Activated CD4-positive, alpha-beta T cell treated with anti-CD3 and anti-CD28 coated beads, Interleukin-2, amount 10 ng/mL, durations not matched to agents 7 days and 5 days (primary cell): ENCODE data around the gene CRHR2. TPM values are rescaled to one million over a fixed set of nuclear protein-coding genes. Genes with fewer than 3 reads are reported as not detected.

ENCODE experiments used
- CTCF ChIA-PET: fragments of 350-600 bp; sonication (Branson Sonifier 250); formaldehyde crosslinking; loops from one replicate; lab custom pipeline; 2021; ENCODE audit warnings: antibody characterized with exemption; lab: Charles Lee
- POLR2A ChIA-PET: fragments of 350-600 bp; sonication (Branson Sonifier 250); formaldehyde crosslinking; loops from one replicate; lab custom pipeline; 2021; ENCODE audit warnings: antibody characterized with exemption; lab: Charles Lee
- DNase-seq: peaks from one replicate; pipeline ENCODE4 v3.0.0-alpha.2; 2020
- H3K27ac Mint-ChIP-seq: one replicate; pipeline ENCODE4 v1.8.0; 2021; ENCODE audit warnings: mild to moderate bottlenecking, moderate library complexity, mixed read lengths
- H3K27me3 Mint-ChIP-seq: one replicate; pipeline ENCODE4 v1.8.0; 2021; ENCODE audit warnings: mixed read lengths
- H3K36me3 Mint-ChIP-seq: one replicate; pipeline ENCODE4 v1.8.0; 2021; ENCODE audit warnings: low read depth, mixed read lengths
- H3K4me1 Mint-ChIP-seq: one replicate; pipeline ENCODE4 v1.8.0; 2021; ENCODE audit warnings: mixed read lengths
- H3K4me3 Mint-ChIP-seq: one replicate; pipeline ENCODE4 v1.8.0; 2021; ENCODE audit warnings: mild to moderate bottlenecking, moderate library complexity, mixed read lengths
- H3K9me3 Mint-ChIP-seq: one replicate; pipeline ENCODE4 v1.8.0; 2021; ENCODE audit warnings: mixed read lengths
- total RNA-seq, 2 experiments: library from RNA; stranded (reverse); gene quantifications; one replicate each; pipeline ENCODE4 v1.2.3, GENCODE V29; 2021

The CRHR2 gene
- total RNA-seq, 2 experiments from 2014 or later: not detected

DNA sequence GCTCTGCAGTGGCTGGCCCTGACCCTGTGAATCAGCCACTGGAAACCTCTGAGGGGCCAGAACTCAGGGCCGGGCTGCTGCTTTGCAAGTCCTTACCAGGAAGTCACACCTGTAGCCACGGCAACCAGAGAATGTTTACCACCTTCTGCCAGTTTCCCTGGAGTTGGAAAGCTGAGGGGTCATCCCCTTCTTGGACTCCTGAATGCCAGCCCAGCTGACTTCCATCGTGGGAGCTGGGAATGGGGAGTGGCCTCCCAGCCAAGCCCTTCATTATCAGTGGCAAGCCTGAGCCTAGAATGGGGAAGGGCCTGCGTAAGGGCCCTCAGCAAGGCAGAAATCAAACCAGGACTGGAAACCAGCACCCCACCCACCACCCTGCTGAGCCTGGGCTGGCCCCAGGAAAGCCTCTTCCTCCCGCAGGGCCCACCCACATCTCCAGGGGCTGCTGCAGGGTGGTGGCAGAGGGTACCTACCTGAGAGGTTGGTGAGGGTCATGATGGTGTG lies 6.5 kb upstream of the CRHR2 start:
- Mint-ChIP-seq H3K4me3 (no peak overlapping the region), H3K4me1 (no peaks in the 10 kb centered on the region), H3K36me3 (no peaks in the 10 kb centered on the region), H3K27me3 (peaks cover 13% of the 10 kb centered on the region), H3K9me3 (no peaks in the 10 kb centered on the region), H3K27ac (no peak overlapping the region)
- ChIA-PET POLR2A (no interaction called here), CTCF (interaction anchor here (0.6 to 1.4 kb wide), 3 partner anchors 10 to 366 kb away, joined by 3 read pairs; no protein-coding TSS in a partner anchor)
- DNase-seq: no peak

DNA sequence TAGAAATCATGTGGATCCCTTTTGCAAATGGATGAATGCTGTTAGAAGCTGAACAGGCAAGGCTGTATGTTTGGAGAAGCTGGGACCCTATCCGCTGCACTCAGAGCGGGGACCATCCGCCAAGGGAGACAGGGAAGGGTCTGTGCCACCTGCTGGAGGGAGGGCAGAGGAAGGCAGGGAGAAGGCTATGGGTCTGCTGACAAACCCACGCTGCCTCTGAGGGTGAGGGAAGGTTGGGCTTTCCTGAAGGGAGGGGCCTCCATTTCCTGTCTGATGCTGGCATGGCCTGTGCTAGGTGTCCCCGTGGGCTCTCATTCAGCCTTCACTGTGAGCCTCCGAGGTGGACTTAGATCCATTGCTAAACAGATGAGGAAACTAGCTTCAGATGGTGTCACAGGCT lies 5.3 kb upstream of the CRHR2 start:
- CTCF ChIA-PET: interaction anchor here (1.3 to 1.4 kb wide), 2 partner anchors 11 to 29 kb away, joined by 3 read pairs; no protein-coding TSS in a partner anchor
- no peaks in the 10 kb centered on the region for H3K36me3 Mint-ChIP-seq
- no peak for DNase-seq
- no peaks in the 10 kb centered on the region for H3K9me3 Mint-ChIP-seq
- POLR2A ChIA-PET: no interaction called here
- H3K27me3 Mint-ChIP-seq: peaks cover 23% of the 10 kb centered on the region
- peaks cover 5% of the 10 kb centered on the region for H3K4me1 Mint-ChIP-seq
- no peak overlapping the region for H3K4me3 Mint-ChIP-seq
- H3K27ac Mint-ChIP-seq: no peak overlapping the region

GRCh38 chr7:30684351-30684750 lies 2.1 kb upstream of the CRHR2 start:
- Mint-ChIP-seq H3K4me1 (peaks cover 8% of the 10 kb centered on the region), H3K27ac (no peak overlapping the region), H3K36me3 (no peaks in the 10 kb centered on the region), H3K27me3 (peaks cover 50% of the 10 kb centered on the region), H3K9me3 (no peaks in the 10 kb centered on the region), H3K4me3 (no peak overlapping the region)
- ChIA-PET POLR2A (no interaction called here), CTCF (interaction anchor here (1.2 to 1.9 kb wide), 2 partner anchors 9 to 17 kb away, joined by 3 to 4 read pairs; no protein-coding TSS in a partner anchor)
- DNase-seq: no peak

- H3K36me3 Mint-ChIP-seq: no peaks in the 10 kb centered on the region
- H3K9me3 Mint-ChIP-seq: no peaks in the 10 kb centered on the region
- no peak overlapping the region for H3K4me3 Mint-ChIP-seq
- DNase-seq: no peak
- H3K27ac Mint-ChIP-seq: no peak overlapping the region
- peaks cover 55% of the 10 kb centered on the region for H3K27me3 Mint-ChIP-seq
- POLR2A ChIA-PET: no interaction called here
- H3K4me1 Mint-ChIP-seq: peaks cover 8% of the 10 kb centered on the region
- CTCF ChIA-PET: interaction anchor here (1.2 kb wide), 1 partner anchor 18 kb away, joined by 3 read pairs; no protein-coding TSS in a partner anchor
Measured at GRCh38 chr7:30683816-30684215, 1.6 kb upstream of the CRHR2 start.

- no peak overlapping the region for H3K4me3 Mint-ChIP-seq
- H3K27me3 Mint-ChIP-seq: peaks cover 60% of the 10 kb centered on the region
- POLR2A ChIA-PET: no interaction called here
- DNase-seq: no peak
- CTCF ChIA-PET: interaction anchor here (0.6 to 1.5 kb wide), 5 partner anchors 10 to 57 kb away, joined by 3 to 5 read pairs (median 3); no protein-coding TSS in a partner anchor
- no peaks in the 10 kb centered on the region for H3K36me3 Mint-ChIP-seq
- H3K27ac Mint-ChIP-seq: no peak overlapping the region
- peaks cover 8% of the 10 kb centered on the region for H3K4me1 Mint-ChIP-seq
- H3K9me3 Mint-ChIP-seq: no peaks in the 10 kb centered on the region
Measured at GRCh38 chr7:30683306-30683705, 1.1 kb upstream of the CRHR2 start.

- Mint-ChIP-seq H3K9me3 (no peaks in the 10 kb centered on the region), H3K4me3 (peak overlapping the region; percentile 37), H3K27me3 (peaks cover 69% of the 10 kb centered on the region), H3K4me1 (peaks cover 8% of the 10 kb centered on the region), H3K27ac (no peak overlapping the region), H3K36me3 (no peaks in the 10 kb centered on the region)
- POLR2A ChIA-PET: no interaction called here
- CTCF ChIA-PET: interaction anchor here (1.3 to 1.5 kb wide), 2 partner anchors 23 to 59 kb away, joined by 4 to 5 read pairs; no protein-coding TSS in a partner anchor
- no peak for DNase-seq
Measured at GRCh38 chr7:30681815-30682211, 443 bp downstream of the CRHR2 start.

DNA sequence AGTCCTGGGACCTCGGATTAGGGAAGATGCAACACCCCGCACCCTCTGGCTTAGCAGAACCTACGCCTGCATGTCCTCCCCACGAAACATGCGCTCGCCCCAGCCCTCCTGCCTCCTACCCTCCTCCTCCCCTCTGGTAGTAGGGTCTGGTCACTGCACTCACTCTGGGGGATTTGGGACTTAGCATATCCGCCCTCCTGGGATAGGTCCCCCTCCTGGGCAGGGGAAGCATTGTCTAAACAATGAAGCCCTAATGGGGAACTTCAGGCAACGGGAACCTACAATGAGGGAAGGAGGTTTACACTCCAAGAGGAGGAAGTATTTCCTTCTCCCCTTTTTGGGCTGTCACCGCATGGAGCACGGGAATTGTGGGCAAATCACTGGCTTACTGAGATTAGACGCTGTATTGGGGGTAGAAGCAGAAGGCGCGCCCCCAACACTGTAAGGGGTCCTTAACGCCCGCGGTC lies 892 bp downstream of the CRHR2 start:
- no peaks in the 10 kb centered on the region for H3K9me3 Mint-ChIP-seq
- peaks cover 8% of the 10 kb centered on the region for H3K4me1 Mint-ChIP-seq
- peak overlapping the region; percentile 5 for H3K4me3 Mint-ChIP-seq
- ChIA-PET CTCF (no interaction called here), POLR2A (no interaction called here)
- H3K36me3 Mint-ChIP-seq: no peaks in the 10 kb centered on the region
- DNase-seq: no peak
- H3K27ac Mint-ChIP-seq: no peak overlapping the region
- peaks cover 71% of the 10 kb centered on the region for H3K27me3 Mint-ChIP-seq

DNA sequence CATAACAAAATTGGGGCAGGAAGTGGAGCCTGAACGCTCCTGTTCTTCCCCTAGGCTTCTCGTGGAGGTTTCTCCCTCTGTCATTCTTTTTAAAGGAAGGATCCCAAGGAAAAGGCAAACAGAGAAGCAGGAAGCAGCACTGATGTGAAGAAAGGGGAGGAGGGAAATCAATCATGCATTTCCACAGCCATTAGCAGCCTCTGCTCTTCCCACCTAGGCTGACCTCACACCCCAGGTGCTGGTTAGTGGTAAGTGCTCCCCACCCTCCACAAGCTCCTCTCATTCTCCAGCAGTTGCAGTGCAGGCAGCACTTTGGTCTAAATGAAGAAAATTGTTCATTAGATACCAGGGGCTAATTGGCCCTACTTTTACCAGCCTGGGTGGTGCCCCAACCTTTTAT lies 2.6 kb downstream of the CRHR2 start:
- Mint-ChIP-seq H3K4me1 (peaks cover 8% of the 10 kb centered on the region), H3K9me3 (no peaks in the 10 kb centered on the region), H3K27me3 (peaks cover 65% of the 10 kb centered on the region), H3K27ac (no peak overlapping the region), H3K36me3 (no peaks in the 10 kb centered on the region), H3K4me3 (no peak overlapping the region)
- DNase-seq: no peak
- CTCF ChIA-PET: interaction anchor here (0.9 to 2.4 kb wide), 3 partner anchors 15 to 47 kb away, joined by 3 to 7 read pairs (median 4); no protein-coding TSS in a partner anchor
- POLR2A ChIA-PET: no interaction called here

- POLR2A ChIA-PET: no interaction called here
- H3K4me3 Mint-ChIP-seq: no peak overlapping the region
- no peaks in the 10 kb centered on the region for H3K9me3 Mint-ChIP-seq
- peaks cover 8% of the 10 kb centered on the region for H3K4me1 Mint-ChIP-seq
- CTCF ChIA-PET: interaction anchor here (1.5 to 2.4 kb wide), 3 partner anchors 20 to 48 kb away, joined by 4 to 7 read pairs (median 4); no protein-coding TSS in a partner anchor
- no peaks in the 10 kb centered on the region for H3K36me3 Mint-ChIP-seq
- peaks cover 58% of the 10 kb centered on the region for H3K27me3 Mint-ChIP-seq
- no peak for DNase-seq
- no peak overlapping the region for H3K27ac Mint-ChIP-seq
Measured at GRCh38 chr7:30678805-30679204, 3.5 kb downstream of the CRHR2 start.

DNA sequence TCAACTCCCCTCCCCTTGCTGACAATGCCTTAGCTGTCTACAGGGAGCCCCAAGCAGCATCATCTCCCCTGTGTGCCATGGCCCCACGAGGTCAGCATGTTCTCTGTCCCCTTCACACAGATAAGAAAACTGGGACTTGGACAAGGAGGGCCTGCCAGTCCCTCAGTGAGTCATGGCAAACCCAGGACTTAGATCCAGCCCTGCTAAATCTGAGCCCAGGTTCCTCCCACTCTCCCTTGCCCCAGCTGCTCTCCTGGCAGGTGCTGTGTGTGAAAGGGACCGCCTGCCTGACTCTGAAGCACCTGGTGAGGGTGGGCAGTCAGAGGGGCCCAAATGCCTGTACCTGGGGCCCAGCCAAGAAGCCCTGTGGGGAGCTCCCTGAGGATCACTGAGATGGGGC lies 7.4 kb downstream of the CRHR2 start:
- no peaks in the 10 kb centered on the region for H3K9me3 Mint-ChIP-seq
- CTCF ChIA-PET: interaction anchor here (0.5 kb wide), 2 partner anchors 26 to 107 kb away, joined by 3 read pairs; no protein-coding TSS in a partner anchor
- H3K4me3 Mint-ChIP-seq: no peak overlapping the region
- DNase-seq: no peak
- no peaks in the 10 kb centered on the region for H3K4me1 Mint-ChIP-seq
- peaks cover 25% of the 10 kb centered on the region for H3K27me3 Mint-ChIP-seq
- H3K36me3 Mint-ChIP-seq: no peaks in the 10 kb centered on the region
- no peak overlapping the region for H3K27ac Mint-ChIP-seq
- POLR2A ChIA-PET: no interaction called here

GRCh38 chr7:30674420-30674819 lies 7.8 kb downstream of the CRHR2 start:
- H3K27me3 Mint-ChIP-seq: peaks cover 21% of the 10 kb centered on the region
- H3K36me3 Mint-ChIP-seq: no peaks in the 10 kb centered on the region
- no peak overlapping the region for H3K27ac Mint-ChIP-seq
- H3K4me1 Mint-ChIP-seq: no peaks in the 10 kb centered on the region
- H3K9me3 Mint-ChIP-seq: no peaks in the 10 kb centered on the region
- ChIA-PET CTCF (interaction anchor here (0.5 kb wide), 1 partner anchor 26 kb away, joined by 3 read pairs; no protein-coding TSS in a partner anchor), POLR2A (no interaction called here)
- H3K4me3 Mint-ChIP-seq: no peak overlapping the region
- no peak for DNase-seq

DNA sequence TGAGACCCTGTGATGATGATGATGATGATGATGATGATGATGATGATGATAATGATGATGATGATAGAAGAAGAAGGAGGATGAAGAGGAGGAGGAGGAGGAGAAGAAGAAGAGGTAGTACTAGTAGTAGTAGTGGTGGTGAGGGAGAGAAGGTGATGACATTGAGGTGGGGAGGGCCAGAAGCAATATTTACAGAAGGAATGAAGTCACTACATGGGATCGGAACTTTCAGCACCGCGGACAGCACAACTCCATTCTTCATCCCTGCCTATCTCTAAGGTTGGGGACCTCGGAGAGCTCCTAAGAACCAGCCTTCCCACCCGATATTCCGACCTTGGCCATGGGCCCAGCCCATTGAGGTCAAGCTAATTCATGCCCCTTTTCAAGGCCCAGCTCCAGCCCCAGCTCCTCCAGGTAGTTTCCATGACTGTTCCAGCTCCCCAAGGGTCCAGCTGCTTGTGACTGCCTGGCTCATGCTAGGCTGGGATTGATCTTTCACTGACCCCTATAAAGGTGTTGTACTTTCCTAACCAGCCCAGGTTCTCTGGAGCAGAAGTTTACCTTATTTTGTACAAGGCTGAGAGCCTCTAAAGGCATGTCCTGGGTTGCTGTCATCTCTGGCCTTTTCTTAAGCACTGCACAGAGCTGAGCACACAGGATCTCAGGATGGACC lies 10.3 kb downstream of the CRHR2 start:
- ChIA-PET CTCF (interaction anchor here (0.6 kb wide), 2 partner anchors 80 to 111 kb away, joined by 3 read pairs; no protein-coding TSS in a partner anchor), POLR2A (no interaction called here)
- no peaks in the 10 kb centered on the region for H3K36me3 Mint-ChIP-seq
- peaks cover 3% of the 10 kb centered on the region for H3K27me3 Mint-ChIP-seq
- no peaks in the 10 kb centered on the region for H3K4me1 Mint-ChIP-seq
- H3K4me3 Mint-ChIP-seq: no peak overlapping the region
- H3K27ac Mint-ChIP-seq: no peak overlapping the region
- no peaks in the 10 kb centered on the region for H3K9me3 Mint-ChIP-seq
- peak; percentile 46 for DNase-seq

GRCh38 chr7:30668102-30668501 lies 14.2 kb downstream of the CRHR2 start:
- POLR2A ChIA-PET: no interaction called here
- Mint-ChIP-seq H3K27ac (no peak overlapping the region), H3K27me3 (no peaks in the 10 kb centered on the region), H3K4me1 (no peaks in the 10 kb centered on the region), H3K4me3 (no peak overlapping the region), H3K9me3 (no peaks in the 10 kb centered on the region), H3K36me3 (no peaks in the 10 kb centered on the region)
- DNase-seq: no peak
- CTCF ChIA-PET: interaction anchor here (1.0 to 1.4 kb wide), 3 partner anchors 18 to 97 kb away, joined by 3 read pairs; no protein-coding TSS in a partner anchor
